HUES6 (cell line): Measurements from ENCODE around the gene MLPH.

Experiments used
- H3K27ac ChIP-seq: 2 replicates; pipeline ENCODE4 v1.7.0; 2013; ENCODE audit warnings: low read depth, mild to moderate bottlenecking, low read length, inconsistent platforms
- H3K27me3 ChIP-seq: 2 replicates; pipeline ENCODE4 v1.6.1; 2013; ENCODE audit warnings: low read length; ENCODE audit not compliant: control insufficient read depth, insufficient read depth
- H3K36me3 ChIP-seq: 2 replicates; pipeline ENCODE4 v1.6.1; 2013; ENCODE audit warnings: low read length; ENCODE audit not compliant: control insufficient read depth, insufficient read depth
- H3K4me1 ChIP-seq: 2 replicates; pipeline ENCODE4 v1.6.1; 2013; ENCODE audit warnings: low read length; ENCODE audit not compliant: control insufficient read depth, insufficient read depth
- H3K4me3 ChIP-seq: 2 replicates; pipeline ENCODE4 v1.5.1; 2013; ENCODE audit warnings: low read depth, low read length
- H3K9ac ChIP-seq: one replicate; pipeline ENCODE4 v1.6.1; 2013; ENCODE audit warnings: mild to moderate bottlenecking, low read length
- H3K9me3 ChIP-seq: 2 replicates; pipeline ENCODE4 v1.6.1; 2013; ENCODE audit warnings: low read depth, low read length; ENCODE audit not compliant: control insufficient read depth, insufficient read depth

The MLPH gene

DNA sequence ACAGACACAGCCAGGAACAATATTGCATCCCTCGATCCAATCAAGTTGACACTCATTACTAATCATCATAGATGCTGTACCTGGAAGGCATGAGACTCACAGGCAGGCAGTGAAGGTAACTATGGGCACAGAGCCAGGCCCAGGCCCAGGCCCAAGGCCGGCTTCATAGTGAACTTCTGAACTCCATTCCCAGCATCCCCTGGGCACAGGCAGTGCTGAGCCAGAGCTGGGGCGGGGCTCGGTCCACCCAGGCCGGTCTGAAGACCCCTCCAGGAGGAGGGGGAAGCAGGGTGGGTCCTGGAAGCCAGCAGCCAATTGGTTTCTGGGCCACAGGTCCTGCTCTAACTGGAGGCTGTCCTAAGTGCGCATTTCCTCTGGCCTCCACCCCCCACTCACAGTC lies 37.6 kb downstream of the MLPH start:
- no peaks in the 10 kb centered on the region for H3K4me1 ChIP-seq
- H3K27me3 ChIP-seq: no peaks in the 10 kb centered on the region
- no peaks in the 10 kb centered on the region for H3K36me3 ChIP-seq
- H3K9me3 ChIP-seq: no peaks in the 10 kb centered on the region
- H3K4me3 ChIP-seq: no peak overlapping the region
- no peak overlapping the region for H3K9ac ChIP-seq
- H3K27ac ChIP-seq: no peak overlapping the region

DNA sequence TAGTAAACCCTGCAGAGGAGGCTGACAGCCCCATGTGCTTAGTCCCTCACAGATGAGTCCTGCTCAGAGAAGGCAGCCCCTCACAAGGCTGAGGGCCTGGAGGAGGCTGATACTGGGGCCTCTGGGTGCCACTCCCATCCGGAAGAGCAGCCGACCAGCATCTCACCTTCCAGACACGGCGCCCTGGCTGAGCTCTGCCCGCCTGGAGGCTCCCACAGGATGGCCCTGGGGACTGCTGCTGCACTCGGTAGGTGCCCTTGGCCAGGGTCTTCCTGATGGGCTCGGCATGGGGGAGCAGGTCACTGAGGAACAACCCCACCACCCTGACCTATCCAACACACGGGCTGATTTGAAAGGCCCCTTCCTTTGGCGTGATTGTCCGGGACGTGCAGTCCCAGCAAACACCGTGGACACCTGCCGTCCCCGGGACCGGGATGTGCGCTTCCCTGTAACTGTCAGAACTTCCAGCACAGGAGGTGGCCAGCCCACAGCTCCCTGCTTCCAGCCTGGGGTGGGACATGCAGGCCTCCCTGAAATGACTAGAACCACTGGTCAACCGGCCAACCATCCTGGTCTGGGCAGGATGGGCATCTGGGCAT lies 38.6 kb downstream of the MLPH start:
- no peaks in the 10 kb centered on the region for H3K9me3 ChIP-seq
- no peak overlapping the region for H3K27ac ChIP-seq
- H3K27me3 ChIP-seq: no peaks in the 10 kb centered on the region
- H3K36me3 ChIP-seq: no peaks in the 10 kb centered on the region
- no peak overlapping the region for H3K4me3 ChIP-seq
- H3K4me1 ChIP-seq: no peaks in the 10 kb centered on the region
- H3K9ac ChIP-seq: no peak overlapping the region

GRCh38 chr2:237527233-237527632 lies 40.2 kb downstream of the MLPH start:
- H3K9me3 ChIP-seq: no peaks in the 10 kb centered on the region
- H3K36me3 ChIP-seq: no peaks in the 10 kb centered on the region
- no peak overlapping the region for H3K9ac ChIP-seq
- peaks cover 7% of the 10 kb centered on the region for H3K4me1 ChIP-seq
- no peak overlapping the region for H3K27ac ChIP-seq
- H3K4me3 ChIP-seq: no peak overlapping the region
- H3K27me3 ChIP-seq: no peaks in the 10 kb centered on the region

DNA sequence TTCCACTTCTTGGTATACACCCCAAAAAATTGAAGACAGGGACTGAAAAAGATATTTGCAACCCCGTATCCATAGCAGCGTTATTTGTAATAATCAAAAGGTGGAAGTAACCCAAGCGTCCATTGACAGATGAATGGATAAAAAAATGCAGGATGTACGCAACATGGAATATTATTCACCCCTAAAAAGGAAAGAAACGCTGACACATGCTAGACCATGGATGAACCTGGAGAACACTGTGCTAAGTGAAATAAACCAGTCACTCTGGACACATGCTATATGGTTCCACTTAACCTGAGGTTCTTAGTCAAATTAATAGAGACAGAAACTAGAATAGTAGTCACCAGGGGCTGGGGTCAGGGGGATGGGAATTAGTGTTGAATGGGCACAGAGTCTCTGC lies 40.7 kb downstream of the MLPH start:
- Histone ChIP-seq H3K9ac (no peak overlapping the region), H3K4me3 (no peak overlapping the region), H3K9me3 (no peaks in the 10 kb centered on the region), H3K27ac (no peak overlapping the region), H3K4me1 (peaks cover 11% of the 10 kb centered on the region), H3K27me3 (no peaks in the 10 kb centered on the region), H3K36me3 (no peaks in the 10 kb centered on the region)

- Histone ChIP-seq H3K4me3 (no peak overlapping the region), H3K9ac (no peak overlapping the region), H3K4me1 (peaks cover 11% of the 10 kb centered on the region), H3K27me3 (no peaks in the 10 kb centered on the region), H3K9me3 (no peaks in the 10 kb centered on the region), H3K36me3 (no peaks in the 10 kb centered on the region), H3K27ac (no peak overlapping the region)
These were observed 42.7 kb downstream of the MLPH start for GRCh38 chr2:237529452-237530402.

DNA sequence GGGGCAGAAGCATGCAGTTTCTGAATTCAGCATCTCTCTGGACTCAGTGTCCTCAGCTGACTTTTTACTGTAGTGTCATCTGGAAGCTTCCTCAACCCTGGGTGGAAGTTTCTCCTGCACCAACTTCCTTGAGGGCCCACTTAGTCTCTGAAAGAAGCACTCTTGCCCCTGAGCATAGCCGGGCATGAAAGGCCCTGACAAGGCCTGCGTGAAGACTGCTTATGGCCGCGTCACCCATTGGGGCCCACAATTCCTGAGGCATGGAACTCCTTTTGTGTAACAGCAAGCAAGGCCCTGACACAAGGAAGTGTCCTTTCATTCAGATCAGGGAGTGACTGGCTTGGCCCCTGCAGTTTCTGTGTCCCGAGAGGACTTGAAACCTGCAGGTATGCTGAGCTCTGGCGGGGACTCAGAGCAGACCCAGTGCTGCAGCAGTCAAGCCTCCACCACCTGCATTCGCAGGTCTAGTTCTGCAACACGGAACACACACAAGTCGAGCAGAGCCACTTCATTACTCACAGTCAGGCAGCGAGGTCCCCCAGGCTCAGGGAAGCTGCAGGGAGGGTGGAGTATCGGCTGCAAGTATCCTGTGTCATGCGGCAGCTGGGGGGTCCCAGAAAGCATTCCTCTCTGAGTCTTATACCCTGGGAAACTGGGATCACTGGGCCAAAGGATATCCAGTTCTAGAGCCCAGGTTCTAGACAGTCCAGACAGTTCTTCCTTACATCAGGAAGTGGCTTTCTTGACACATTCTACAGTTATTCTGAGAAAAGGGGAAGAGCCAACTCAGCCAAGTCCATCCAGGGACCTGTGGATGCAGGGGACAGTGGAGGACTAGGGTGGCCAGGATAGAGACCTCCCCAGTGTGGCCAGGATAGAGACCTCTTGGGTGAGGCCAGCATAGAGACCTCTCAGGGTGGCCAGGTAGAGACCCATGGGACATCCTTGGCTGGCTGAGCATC lies 43.7 kb downstream of the MLPH start:
- Histone ChIP-seq H3K36me3 (no peaks in the 10 kb centered on the region), H3K4me1 (peaks cover 11% of the 10 kb centered on the region), H3K27me3 (no peaks in the 10 kb centered on the region), H3K9ac (no peak overlapping the region), H3K4me3 (no peak overlapping the region), H3K9me3 (no peaks in the 10 kb centered on the region), H3K27ac (no peak overlapping the region)

DNA sequence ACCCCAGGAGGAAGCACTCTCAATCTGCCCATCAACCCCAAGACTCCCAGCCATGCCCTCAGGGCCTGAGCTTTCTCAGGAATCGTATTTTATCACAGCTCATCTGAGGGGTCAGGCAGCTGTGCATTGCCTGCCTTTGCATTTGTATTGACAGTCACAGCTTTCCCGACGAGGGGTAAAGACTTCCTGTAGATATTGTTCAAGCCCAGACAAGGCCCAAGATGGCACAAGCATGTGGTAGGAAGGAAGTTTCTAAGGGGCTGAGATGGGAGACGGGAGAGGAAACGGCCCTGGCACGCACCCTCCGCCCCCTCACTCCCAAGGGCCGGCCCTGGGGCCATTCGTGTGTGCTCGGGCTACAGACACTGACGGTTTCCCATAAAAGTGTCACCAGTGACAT lies 45.1 kb downstream of the MLPH start:
- Histone ChIP-seq H3K9ac (no peak overlapping the region), H3K4me1 (peaks cover 11% of the 10 kb centered on the region), H3K36me3 (no peaks in the 10 kb centered on the region)

GRCh38 chr2:237533668-237534161 lies 46.7 kb downstream of the MLPH start:
- no peak overlapping the region for H3K27ac ChIP-seq
- no peaks in the 10 kb centered on the region for H3K9me3 ChIP-seq
- H3K36me3 ChIP-seq: no peaks in the 10 kb centered on the region
- H3K9ac ChIP-seq: no peak overlapping the region
- peaks cover 11% of the 10 kb centered on the region for H3K4me1 ChIP-seq
- no peaks in the 10 kb centered on the region for H3K27me3 ChIP-seq
- H3K4me3 ChIP-seq: no peak overlapping the region

More for the DNA sequence above, 45.1 kb downstream of the MLPH start:
- no peak overlapping the region for H3K4me3 ChIP-seq
- H3K27me3 ChIP-seq: no peaks in the 10 kb centered on the region
- H3K27ac ChIP-seq: no peak overlapping the region
- H3K9me3 ChIP-seq: no peaks in the 10 kb centered on the region

DNA sequence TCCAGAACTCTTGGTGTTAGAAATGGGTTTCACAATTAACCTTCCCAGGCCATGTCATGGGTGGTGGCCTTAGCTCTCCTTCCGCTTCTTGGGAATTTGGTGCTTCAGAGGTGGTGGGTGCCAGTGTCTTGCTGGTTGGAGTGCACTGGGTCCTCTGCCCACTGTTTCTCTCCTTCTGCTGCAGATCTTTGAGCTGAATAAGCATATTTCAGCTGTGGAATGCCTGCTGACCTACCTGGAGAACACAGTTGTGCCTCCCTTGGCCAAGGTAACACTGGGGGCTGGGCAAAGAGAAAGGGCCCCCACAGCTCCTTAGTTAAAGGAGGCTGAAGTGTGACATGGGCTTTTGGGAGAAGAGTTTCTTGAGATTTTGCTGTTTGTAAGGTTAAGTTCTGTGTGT lies 47.3 kb downstream of the MLPH start:
- Histone ChIP-seq H3K27me3 (no peaks in the 10 kb centered on the region), H3K4me3 (no peak overlapping the region), H3K9me3 (no peaks in the 10 kb centered on the region), H3K36me3 (no peaks in the 10 kb centered on the region), H3K4me1 (peaks cover 11% of the 10 kb centered on the region), H3K27ac (no peak overlapping the region), H3K9ac (no peak overlapping the region)

- Histone ChIP-seq H3K4me1 (peaks cover 11% of the 10 kb centered on the region), H3K36me3 (no peaks in the 10 kb centered on the region), H3K4me3 (no peak overlapping the region), H3K9me3 (no peaks in the 10 kb centered on the region), H3K27me3 (no peaks in the 10 kb centered on the region), H3K9ac (no peak overlapping the region), H3K27ac (no peak overlapping the region)
These were observed 48.5 kb downstream of the MLPH start for GRCh38 chr2:237535385-237536082.
